ENCODE measurements around the gene RAB11FIP4. TPM values are rescaled to one million over a fixed set of nuclear protein-coding genes. Genes with fewer than 3 reads are reported as not detected.

The RAB11FIP4 gene
- total RNA-seq, 1 donor: 0.72 TPM

DNA sequence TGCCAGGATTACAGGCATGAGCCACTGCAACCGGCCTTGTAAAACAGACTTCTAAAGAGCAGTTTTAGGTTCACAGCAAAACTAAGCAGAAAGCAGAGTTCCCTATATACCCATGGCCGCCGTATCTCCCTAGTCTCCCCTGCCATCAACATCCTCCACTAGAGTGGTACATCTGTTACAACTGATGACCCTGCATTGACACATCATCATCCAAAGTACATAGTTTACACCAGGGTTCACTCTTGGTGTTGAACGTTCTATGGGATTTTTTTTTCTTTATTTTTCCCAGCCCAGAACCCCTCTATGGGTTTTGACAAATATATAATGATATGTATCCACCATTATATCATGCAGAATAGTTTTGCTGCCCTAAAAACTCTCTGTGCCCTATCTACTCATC is 155.2 kb downstream of the RAB11FIP4 start:
- no peaks in the 10 kb centered on the region for H3K27me3 ChIP-seq (ENCODE audit: insufficient read depth, low read length)
- no peaks in the 10 kb centered on the region for H3K79me2 ChIP-seq (ENCODE audit: insufficient read depth, low read length)
- no peak overlapping the region for H3K4me3 ChIP-seq (ENCODE audit: insufficient read depth, low read length)
- no peak overlapping the region for H3K27ac ChIP-seq (ENCODE audit: low read depth, low read length)
- H3K4me1 ChIP-seq (ENCODE audit: insufficient read depth, low read length): peaks cover 4% of the 10 kb centered on the region
- no peak overlapping the region for H2AFZ ChIP-seq (ENCODE audit: low read length)
- DNase-seq (ENCODE audit: insufficient read length, low spot score, missing footprints): no peak
- TF ChIP-seq, protein P1, sequence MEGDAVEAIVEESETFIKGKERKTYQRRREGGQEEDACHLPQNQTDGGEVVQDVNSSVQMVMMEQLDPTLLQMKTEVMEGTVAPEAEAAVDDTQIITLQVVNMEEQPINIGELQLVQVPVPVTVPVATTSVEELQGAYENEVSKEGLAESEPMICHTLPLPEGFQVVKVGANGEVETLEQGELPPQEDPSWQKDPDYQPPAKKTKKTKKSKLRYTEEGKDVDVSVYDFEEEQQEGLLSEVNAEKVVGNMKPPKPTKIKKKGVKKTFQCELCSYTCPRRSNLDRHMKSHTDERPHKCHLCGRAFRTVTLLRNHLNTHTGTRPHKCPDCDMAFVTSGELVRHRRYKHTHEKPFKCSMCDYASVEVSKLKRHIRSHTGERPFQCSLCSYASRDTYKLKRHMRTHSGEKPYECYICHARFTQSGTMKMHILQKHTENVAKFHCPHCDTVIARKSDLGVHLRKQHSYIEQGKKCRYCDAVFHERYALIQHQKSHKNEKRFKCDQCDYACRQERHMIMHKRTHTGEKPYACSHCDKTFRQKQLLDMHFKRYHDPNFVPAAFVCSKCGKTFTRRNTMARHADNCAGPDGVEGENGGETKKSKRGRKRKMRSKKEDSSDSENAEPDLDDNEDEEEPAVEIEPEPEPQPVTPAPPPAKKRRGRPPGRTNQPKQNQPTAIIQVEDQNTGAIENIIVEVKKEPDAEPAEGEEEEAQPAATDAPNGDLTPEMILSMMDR (IDR thresholded peaks at IDR 0.05; ENCODE audit: extremely low read depth, low read depth, low read length): no peak
- H3K9me3 ChIP-seq (ENCODE audit: low read depth, low read length): peaks cover 7% of the 10 kb centered on the region
- H3K4me2 ChIP-seq (ENCODE audit: insufficient read depth, low read length): no peak overlapping the region
- no peaks in the 10 kb centered on the region for H4K20me1 ChIP-seq (ENCODE audit: insufficient read depth, low read length)
- no peaks in the 10 kb centered on the region for H3K36me3 ChIP-seq (ENCODE audit: insufficient read depth, low read length)

DNA sequence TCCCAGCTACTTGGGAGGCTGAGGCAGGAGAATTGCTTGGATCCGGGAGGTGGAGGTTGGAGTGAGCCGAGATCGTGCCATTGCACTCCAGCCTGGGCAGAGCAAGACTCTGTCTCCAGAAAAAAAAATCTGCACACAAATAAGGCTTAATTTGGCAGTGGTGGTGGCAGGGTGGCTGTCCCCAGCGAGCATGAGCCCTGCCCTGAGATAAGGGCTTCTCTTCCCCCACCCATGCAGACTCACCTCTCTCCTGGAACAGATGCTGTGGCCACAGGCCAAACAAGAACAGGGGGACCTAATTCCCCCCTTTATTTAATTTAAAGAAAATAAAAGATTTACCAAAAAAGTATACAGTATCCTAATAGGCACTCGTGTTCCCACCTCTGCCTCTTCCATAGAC is 157.2 kb downstream of the RAB11FIP4 start:
- H3K9me3 ChIP-seq (ENCODE audit: low read depth, low read length): peaks cover 7% of the 10 kb centered on the region
- peak overlapping the region; percentile 96 for H3K4me3 ChIP-seq (ENCODE audit: insufficient read depth, low read length)
- no peak for DNase-seq (ENCODE audit: insufficient read length, low spot score, missing footprints)
- H4K20me1 ChIP-seq (ENCODE audit: insufficient read depth, low read length): no peaks in the 10 kb centered on the region
- no peaks in the 10 kb centered on the region for H3K27me3 ChIP-seq (ENCODE audit: insufficient read depth, low read length)
- H3K79me2 ChIP-seq (ENCODE audit: insufficient read depth, low read length): no peaks in the 10 kb centered on the region
- H3K4me2 ChIP-seq (ENCODE audit: insufficient read depth, low read length): peak overlapping the region; percentile 89
- peak overlapping the region; percentile 95 for H2AFZ ChIP-seq (ENCODE audit: low read length)
- H3K4me1 ChIP-seq (ENCODE audit: insufficient read depth, low read length): peaks cover 4% of the 10 kb centered on the region
- peak overlapping the region; percentile 45 for H3K27ac ChIP-seq (ENCODE audit: low read depth, low read length)
- H3K36me3 ChIP-seq (ENCODE audit: insufficient read depth, low read length): no peaks in the 10 kb centered on the region
- TF ChIP-seq, protein P1 (IDR thresholded peaks at IDR 0.05; ENCODE audit: extremely low read depth, low read depth, low read length): no peak

DNA sequence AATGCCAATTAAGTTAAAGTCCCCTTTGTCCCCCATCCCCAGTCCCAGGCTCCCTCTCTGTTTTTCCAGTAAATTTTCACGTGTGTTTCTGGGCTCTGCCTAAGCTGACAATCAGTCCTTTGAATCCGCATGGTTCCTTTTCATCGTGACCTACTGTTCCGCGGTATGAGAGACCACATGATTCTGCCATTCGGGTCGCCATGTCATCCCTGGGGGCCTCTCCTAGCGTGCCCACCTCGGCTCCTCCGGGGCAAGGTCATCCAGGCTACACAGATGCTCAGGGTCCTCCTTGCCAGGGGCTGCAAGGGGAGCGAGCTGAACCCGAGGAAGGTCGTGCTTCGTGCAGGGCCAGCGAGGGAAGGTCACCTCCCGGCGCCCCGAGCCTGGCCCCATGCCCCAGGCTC is 157.6 kb downstream of the RAB11FIP4 start:
- TF ChIP-seq, protein P1 (IDR thresholded peaks at IDR 0.05; ENCODE audit: extremely low read depth, low read depth, low read length): no peak
- Histone ChIP-seq H3K4me1 (ENCODE audit: insufficient read depth, low read length) (peaks cover 4% of the 10 kb centered on the region), H3K79me2 (ENCODE audit: insufficient read depth, low read length) (no peaks in the 10 kb centered on the region), H3K4me2 (ENCODE audit: insufficient read depth, low read length) (peak overlapping the region; percentile 89), H3K27ac (ENCODE audit: low read depth, low read length) (peak overlapping the region; percentile 45), H3K4me3 (ENCODE audit: insufficient read depth, low read length) (peak overlapping the region; percentile 96), H3K27me3 (ENCODE audit: insufficient read depth, low read length) (no peaks in the 10 kb centered on the region), H2AFZ (ENCODE audit: low read length) (peak overlapping the region; percentile 95), H4K20me1 (ENCODE audit: insufficient read depth, low read length) (no peaks in the 10 kb centered on the region), H3K9me3 (ENCODE audit: low read depth, low read length) (peaks cover 5% of the 10 kb centered on the region), H3K36me3 (ENCODE audit: insufficient read depth, low read length) (no peaks in the 10 kb centered on the region)
- peak; percentile 89 for DNase-seq (ENCODE audit: insufficient read length, low spot score, missing footprints)

GRCh38 chr17:31549525-31550388 is 158.3 kb downstream of the RAB11FIP4 start:
- Histone ChIP-seq H3K36me3 (ENCODE audit: insufficient read depth, low read length) (no peaks in the 10 kb centered on the region), H3K79me2 (ENCODE audit: insufficient read depth, low read length) (no peaks in the 10 kb centered on the region), H3K9me3 (ENCODE audit: low read depth, low read length) (no peaks in the 10 kb centered on the region), H3K27me3 (ENCODE audit: insufficient read depth, low read length) (no peaks in the 10 kb centered on the region), H3K4me1 (ENCODE audit: insufficient read depth, low read length) (peaks cover 4% of the 10 kb centered on the region), H3K4me3 (ENCODE audit: insufficient read depth, low read length) (peak overlapping the region; percentile 96), H2AFZ (ENCODE audit: low read length) (peak overlapping the region; percentile 95), H3K27ac (ENCODE audit: low read depth, low read length) (peak overlapping the region; percentile 58), H4K20me1 (ENCODE audit: insufficient read depth, low read length) (no peaks in the 10 kb centered on the region), H3K4me2 (ENCODE audit: insufficient read depth, low read length) (peak overlapping the region; percentile 89)
- TF ChIP-seq, protein P1 (IDR thresholded peaks at IDR 0.05; ENCODE audit: extremely low read depth, low read depth, low read length): no peak
- peak; percentile 99 for DNase-seq (ENCODE audit: insufficient read length, low spot score, missing footprints)

Measured in osteoblast (primary cell).